Retina (tissue), 1 donor: ENCODE data around the gene ZHX3.

Experiments used
- DNase-seq: peaks from one replicate; pipeline ENCODE4 v3.0.0-alpha.2; 2016

The ZHX3 gene

GRCh38 chr20:41317546-41318270 lies at the start of gene ZHX3:
TSS of gene ZHX3 (minus strand) at chr20:41317731. CDS start at chr20:41204916, 112,815 bp downstream.
- DNase-seq, result peak; percentile 93

- DNase-seq, result no peak
Measured at GRCh38 chr20:41367393-41367695, 49.8 kb upstream of the ZHX3 start.

GRCh38 chr20:41366546-41367392 lies 49.2 kb upstream of the ZHX3 start, which contains the start of gene EMILIN3:
TSS of gene EMILIN3 (minus strand) at chr20:41366818. CDS start at chr20:41366634, 184 bp downstream.
- peak; percentile 75 for DNase-seq

- peak; percentile 63 for DNase-seq
Measured at GRCh38 chr20:41365777-41366545, 48.4 kb upstream of the ZHX3 start.

GRCh38 chr20:41364967-41365765 lies 47.6 kb upstream of the ZHX3 start:
- no peak for DNase-seq

GRCh38 chr20:41364236-41364855 lies 46.8 kb upstream of the ZHX3 start:
- no peak for DNase-seq

GRCh38 chr20:41363601-41364000 lies 46.1 kb upstream of the ZHX3 start:
- DNase-seq, result no peak

- no peak for DNase-seq
Measured at GRCh38 chr20:41362748-41363140, 45.2 kb upstream of the ZHX3 start.

GRCh38 chr20:41361757-41362747 lies 44.5 kb upstream of the ZHX3 start:
- no peak for DNase-seq

- DNase-seq, result no peak
Measured at GRCh38 chr20:41360831-41361756, 43.6 kb upstream of the ZHX3 start.

- DNase-seq, result no peak
Measured at GRCh38 chr20:41359541-41360011, 42.0 kb upstream of the ZHX3 start.

- no peak for DNase-seq
Measured at GRCh38 chr20:41358717-41359116, 41.2 kb upstream of the ZHX3 start.

- DNase-seq, result no peak
Measured at GRCh38 chr20:41358230-41358629, 40.7 kb upstream of the ZHX3 start.

GRCh38 chr20:41357424-41358163 lies 40.1 kb upstream of the ZHX3 start:
- DNase-seq, result no peak

- DNase-seq, result no peak
Measured at GRCh38 chr20:41356951-41357350, 39.4 kb upstream of the ZHX3 start.

GRCh38 chr20:41355598-41356203 lies 38.2 kb upstream of the ZHX3 start:
- DNase-seq, result no peak

GRCh38 chr20:41355192-41355591 lies 37.7 kb upstream of the ZHX3 start:
- DNase-seq, result no peak

- no peak for DNase-seq
Measured at GRCh38 chr20:41353530-41353929, 36.0 kb upstream of the ZHX3 start.
